ENCODE data around the gene IFITM5. TPM values are rescaled to one million over a fixed set of nuclear protein-coding genes. Genes with fewer than 3 reads are reported as not detected.
"Not testable (repeated sequence)": the region's sequence is repeated elsewhere in the genome, so short reads cannot be mapped to it uniquely, and the experiment has no call there.

IFITM5 gene
- total and polyA plus RNA-seq, 10 donors = not detected

GRCh38 chr11:325796-326591, 26.7 kb upstream of the IFITM5 start:
- H3K27me3 ChIP-seq (replicated peaks in 1 of 7) = no peaks in the 10 kb centered on the region
- H3K4me3 ChIP-seq = peak overlapping the region in 4 of 8 donors; percentile 8 to 53 (median 25)
- peak overlapping the region; percentile 94 to 99 (median 97) for H3K27ac ChIP-seq
- peaks cover 0 to 10% (median 0%) of the 10 kb centered on the region in 6 donors for H3K36me3 ChIP-seq
- WGBS, 5 donors = 66 to 81% (median 77%) methylated on average over 30 of the region's 30 CpGs
- intact Hi-C loops (cut with DNase I; ENCODE audit: low total_unique reads) = no loop called here
- no peak for TF ChIP-seq POLR2AphosphoS5 (IDR thresholded peaks at IDR 0.05)
- peak; percentile 86 for DNase-seq
- H3K4me1 ChIP-seq = peaks cover 40 to 87% (median 68%) of the 10 kb centered on the region in 6 donors
- no peaks in the 10 kb centered on the region for H3K9me3 ChIP-seq

- H3K27me3 ChIP-seq (replicated peaks in 1 of 7); H3K4me3 ChIP-seq; H3K9me3 ChIP-seq; intact Hi-C loops (cut with DNase I; ENCODE audit: low total_unique reads); H3K36me3 ChIP-seq: not testable (repeated sequence)
- H3K27ac ChIP-seq = peak overlapping the region; percentile 48 to 99 (median 97)
- peaks cover 32 to 86% (median 63%) of the 10 kb centered on the region in 6 donors for H3K4me1 ChIP-seq
- WGBS, 5 donors = 65 to 75% (median 71%) methylated on average over 26 to 28 of the region's 34 CpGs
- DNase-seq = peak; percentile 69
Measured at GRCh38 chr11:324593-325517, 25.5 kb upstream of the IFITM5 start.

- intact Hi-C loops (cut with DNase I; ENCODE audit: low total_unique reads) = no loop called here
- no peaks in the 10 kb centered on the region for H3K9me3 ChIP-seq
- H3K36me3 ChIP-seq = no peaks in the 10 kb centered on the region
- TF ChIP-seq, protein P1, sequence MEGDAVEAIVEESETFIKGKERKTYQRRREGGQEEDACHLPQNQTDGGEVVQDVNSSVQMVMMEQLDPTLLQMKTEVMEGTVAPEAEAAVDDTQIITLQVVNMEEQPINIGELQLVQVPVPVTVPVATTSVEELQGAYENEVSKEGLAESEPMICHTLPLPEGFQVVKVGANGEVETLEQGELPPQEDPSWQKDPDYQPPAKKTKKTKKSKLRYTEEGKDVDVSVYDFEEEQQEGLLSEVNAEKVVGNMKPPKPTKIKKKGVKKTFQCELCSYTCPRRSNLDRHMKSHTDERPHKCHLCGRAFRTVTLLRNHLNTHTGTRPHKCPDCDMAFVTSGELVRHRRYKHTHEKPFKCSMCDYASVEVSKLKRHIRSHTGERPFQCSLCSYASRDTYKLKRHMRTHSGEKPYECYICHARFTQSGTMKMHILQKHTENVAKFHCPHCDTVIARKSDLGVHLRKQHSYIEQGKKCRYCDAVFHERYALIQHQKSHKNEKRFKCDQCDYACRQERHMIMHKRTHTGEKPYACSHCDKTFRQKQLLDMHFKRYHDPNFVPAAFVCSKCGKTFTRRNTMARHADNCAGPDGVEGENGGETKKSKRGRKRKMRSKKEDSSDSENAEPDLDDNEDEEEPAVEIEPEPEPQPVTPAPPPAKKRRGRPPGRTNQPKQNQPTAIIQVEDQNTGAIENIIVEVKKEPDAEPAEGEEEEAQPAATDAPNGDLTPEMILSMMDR (IDR thresholded peaks at IDR 0.05 in 8 of 11, conservative IDR thresholded peaks at IDR 0.05 in 3 of 11) = no peak
- TF ChIP-seq POLR2A (IDR thresholded peaks at IDR 0.05) = no peak
- TF ChIP-seq POLR2AphosphoS5 (IDR thresholded peaks at IDR 0.05) = no peak
- 64 to 77% (median 70%) methylated on average over 11 of the region's 11 CpGs for WGBS, 5 donors
- H3K27ac ChIP-seq = peak overlapping the region; percentile 13 to 99 (median 97)
- peaks cover 29 to 85% (median 59%) of the 10 kb centered on the region in 6 donors for H3K4me1 ChIP-seq
- DNase-seq = peak; percentile 53
- H3K4me3 ChIP-seq = no peak overlapping the region
- no peaks in the 10 kb centered on the region for H3K27me3 ChIP-seq (replicated peaks in 1 of 7)
Measured at GRCh38 chr11:324156-324555, 24.8 kb upstream of the IFITM5 start.

DNA sequence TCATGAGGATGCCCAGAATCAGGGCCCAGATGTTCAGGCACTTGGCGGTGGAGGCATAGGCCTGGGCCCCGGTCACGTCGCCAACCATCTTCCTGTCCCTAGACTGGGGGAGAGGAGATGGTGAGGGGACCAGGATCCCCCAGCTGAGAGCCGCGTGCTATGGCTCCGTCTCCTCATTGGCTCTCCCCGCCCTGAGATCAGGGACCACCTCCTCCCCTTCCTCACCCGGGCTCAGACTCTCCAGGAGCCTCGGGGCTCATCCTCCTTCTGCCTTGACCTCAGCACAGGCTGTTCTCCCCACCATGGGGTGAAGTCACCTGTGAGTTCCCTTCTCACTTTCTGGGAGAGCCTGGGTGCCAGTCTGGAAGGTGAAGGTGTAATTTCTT, 20.6 kb upstream of the IFITM5 start:
- H3K4me3 ChIP-seq = peak overlapping the region; percentile 50 to 82 (median 66)
- peaks cover 0 to 21% (median 7%) of the 10 kb centered on the region in 6 donors for H3K36me3 ChIP-seq
- DNase-seq = peak; percentile 61
- H3K27me3 ChIP-seq (replicated peaks in 1 of 7); intact Hi-C loops (cut with DNase I; ENCODE audit: low total_unique reads); H3K9me3 ChIP-seq: not testable (repeated sequence)
- peaks cover 5 to 73% (median 44%) of the 10 kb centered on the region in 6 donors for H3K4me1 ChIP-seq
- peak overlapping the region; percentile 62 to 96 (median 91) for H3K27ac ChIP-seq
- 15 to 22% (median 19%) methylated on average over 6 to 10 of the region's 10 CpGs; no CpG with 5 or more reads in 1 of the 5 donors for WGBS, 5 donors

GRCh38 chr11:319121-319887, 20.0 kb upstream of the IFITM5 start:
- intact Hi-C loops (cut with DNase I; ENCODE audit: low total_unique reads); H3K9me3 ChIP-seq; H3K27me3 ChIP-seq (replicated peaks in 1 of 7): not testable (repeated sequence)
- peak; percentile 87 for DNase-seq
- Histone ChIP-seq H3K4me1 (peaks cover 5 to 73% (median 41%) of the 10 kb centered on the region in 6 donors), H3K36me3 (peaks cover 0 to 22% (median 8%) of the 10 kb centered on the region in 6 donors), H3K27ac (peak overlapping the region; percentile 66 to 96 (median 91)), H3K4me3 (peak overlapping the region; percentile 50 to 82 (median 66))
- 25 to 40% (median 29%) methylated on average over 14 to 20 of the region's 29 CpGs for whole genome bisulfite sequencing, 5 donors
- TF ChIP-seq POLR2AphosphoS5 (IDR thresholded peaks at IDR 0.05) = peak; percentile 38 to 78 (median 64)
- TF ChIP-seq, protein P1 (IDR thresholded peaks at IDR 0.05 in 8 of 11, conservative IDR thresholded peaks at IDR 0.05 in 3 of 11) = peak in 1 of 11 experiments; percentile 12

Measured in spleen (tissue), 11 donors.